Endothelial cell of umbilical vein (primary cell): ENCODE results near the gene MAP3K21. TPM values are rescaled to one million over a fixed set of nuclear protein-coding genes. Genes with fewer than 3 reads are reported as not detected.

Experiments
- BruUV-seq: library from RNA; stranded (reverse); fragments of 400-500 nt; replicated peaks from 2 replicates; lab custom pipeline; 2021; lab: Mats Ljungman, UMichigan
- CTCF ChIA-PET: fragments of 300-600, 350-600 bp; sonication (Branson Sonifier 250); formaldehyde crosslinking; loops from one replicate; lab custom pipeline; 2021; ENCODE audit warnings: antibody characterized with exemption, inconsistent platforms; lab: Charles Lee
- POLR2A ChIA-PET: fragments of 300-600, 350-600 bp; sonication (Branson Sonifier 250); formaldehyde crosslinking; loops from one replicate; lab custom pipeline; 2021; ENCODE audit warnings: antibody characterized with exemption, inconsistent platforms; lab: Charles Lee
- DNase-seq: peaks from one replicate; pipeline ENCODE4 v3.0.0-alpha.2; 2011; ENCODE audit warnings: low read depth, low spot score
- FAIRE-seq: peaks from 2 replicates; lab custom pipeline; 2011; peaks lifted over from hg19 to GRCh38; lab: Jason Lieb, UNC
- H2AFZ ChIP-seq: 2 replicates; pipeline ENCODE4 v1.6.0; 2012; ENCODE audit warnings: low read depth, low read length, control low read depth, inconsistent platforms
- H3K27ac ChIP-seq: 2 replicates; pipeline ENCODE4 v1.5.1; 2011; ENCODE audit warnings: low read depth, mild to moderate bottlenecking, control low read depth, low read length, moderate library complexity; ENCODE audit not compliant: insufficient read depth
- H3K27me3 ChIP-seq, 2 experiments: 2 replicates each; pipeline versions ENCODE4 v1.6.0 to v1.6.1; 2011; ENCODE audit warnings: low read length in 2 of 2, mixed read lengths in 1 of 2; ENCODE audit not compliant: control insufficient read depth in 2 of 2, insufficient read depth in 2 of 2
- H3K36me3 ChIP-seq, 2 experiments: 2 replicates in 1 of 2; 3 replicates in 1 of 2; pipeline ENCODE4 v1.5.1; 2011; ENCODE audit warnings: low read length in 2 of 2, mild to moderate bottlenecking in 1 of 2, moderate library complexity in 1 of 2; ENCODE audit not compliant: control insufficient read depth in 2 of 2, insufficient read depth in 2 of 2; ENCODE audit errors: extremely low read depth in 1 of 2
- H3K4me1 ChIP-seq: 3 replicates; pipeline ENCODE4 v1.5.1; 2011; ENCODE audit warnings: mild to moderate bottlenecking, low read length; ENCODE audit not compliant: control insufficient read depth, insufficient read depth; ENCODE audit errors: extremely low read depth
- H3K4me2 ChIP-seq: 2 replicates; pipeline ENCODE4 v1.6.1; 2011; ENCODE audit warnings: low read length, control low read depth, mixed read lengths; ENCODE audit not compliant: insufficient read depth
- H3K4me3 ChIP-seq, 3 experiments: fragments of 200-600 bp in 1 of 3; sonication (generic), shearing (Covaris generic) in 1 of 3; replicated peaks in 1 of 3; 2 replicates each; pipeline ENCODE4 v1.5.1; 2011 to 2016; ENCODE audit warnings: control low read depth in 3 of 3, low read length in 3 of 3, mild to moderate bottlenecking in 2 of 3, inconsistent platforms in 1 of 3, low read depth in 1 of 3, moderate library complexity in 1 of 3; ENCODE audit not compliant: insufficient read depth in 1 of 3
- H3K79me2 ChIP-seq: 2 replicates; pipeline ENCODE4 v1.6.0; 2012; ENCODE audit warnings: low read length, inconsistent platforms; ENCODE audit not compliant: control insufficient read depth, insufficient read depth
- H3K9ac ChIP-seq: replicated peaks from 2 replicates; pipeline ENCODE3; 2011; ENCODE audit warnings: low read length, control low read depth; ENCODE audit not compliant: insufficient read depth; ENCODE audit errors: extremely low read depth
- H3K9me1 ChIP-seq: replicated peaks from 3 replicates; pipeline ENCODE4 v1.6.0; 2011; ENCODE audit warnings: mild to moderate bottlenecking, low read length; ENCODE audit not compliant: control insufficient read depth, insufficient read depth; ENCODE audit errors: extremely low read depth
- H3K9me3 ChIP-seq: replicated peaks from 2 replicates; pipeline ENCODE4 v1.5.1; 2012; ENCODE audit warnings: low read length, inconsistent platforms; ENCODE audit not compliant: control insufficient read depth, insufficient read depth
- H4K20me1 ChIP-seq: replicated peaks from 2 replicates; pipeline ENCODE3; 2011; ENCODE audit warnings: mild to moderate bottlenecking, low read length; ENCODE audit not compliant: control insufficient read depth, insufficient read depth; ENCODE audit errors: extremely low read depth
- EZH2 ChIP-seq: IDR thresholded peaks from 2 replicates; pipeline ENCODE4 v1.6.1; 2012; ENCODE audit warnings: borderline replicate concordance, low read depth, mild to moderate bottlenecking, moderate library complexity, low read length, inconsistent platforms; ENCODE audit not compliant: severe bottlenecking
- FOS ChIP-seq: IDR thresholded peaks from 2 replicates; pipeline ENCODE4 v1.6.1; 2011; ENCODE audit warnings: mild to moderate bottlenecking, low read length, moderate library complexity, borderline replicate concordance; ENCODE audit not compliant: insufficient read depth
- GATA2 ChIP-seq: IDR thresholded peaks from 2 replicates; pipeline ENCODE4 v1.7.0; 2011; ENCODE audit warnings: low read depth, mild to moderate bottlenecking, moderate library complexity, mixed read lengths, low read length; ENCODE audit not compliant: insufficient read length, insufficient read depth
- JUN ChIP-seq: IDR thresholded peaks from 2 replicates; pipeline ENCODE4 v1.6.1; 2011; ENCODE audit warnings: borderline replicate concordance, low read depth; ENCODE audit not compliant: insufficient read length, insufficient read depth
- MYC ChIP-seq: IDR thresholded peaks from one replicate; pipeline ENCODE4 v1.6.1; 2011; ENCODE audit warnings: mild to moderate bottlenecking, low read depth, low read length
- POLR2AphosphoS5 ChIP-seq: IDR thresholded peaks from 2 replicates; pipeline ENCODE4 v1.6.1; 2012; ENCODE audit warnings: low read depth, mild to moderate bottlenecking, control low read depth, low read length, moderate library complexity; ENCODE audit not compliant: insufficient read depth
- dilution Hi-C: fragments of 300-500 bp; cut with MboI; formaldehyde crosslinking; loops from one replicate; pipeline ENCODE4 v1.15.0; 2019; ENCODE audit warnings: low sequenced_read_pairs; ENCODE audit not compliant: extremely low pct_ligation_motif_present
- intact Hi-C: fragments of 100-400 bp; cut with micrococcal nuclease; formaldehyde crosslinking; loops from one replicate; pipeline ENCODE4 v1.10.0; 2022
- polyA plus RNA-seq, 4 experiments: library from polyadenylated mRNA; depleted of rRNA in 3 of 4; stranded (reverse) in 3 of 4; unstranded in 1 of 4; fragments of >200 nt; gene quantifications; 2 replicates each; pipeline versions ENCODE4 v1.2.1 to v1.2.3, GENCODE V29; 2011 to 2012; ENCODE audit warnings: missing spikeins in 1 of 4
- total RNA-seq: library from RNA; stranded (reverse); gene quantifications from 2 replicates; pipeline ENCODE4 v1.2.3, GENCODE V29; 2021
- TF ChIP-seq, protein P1 (sequence below), 2 donors: IDR thresholded peaks; 1 replicate in 1 of 2; 2 replicates in 1 of 2; pipeline ENCODE4 v1.5.1; 2011; ENCODE audit warnings: low read length in 2 of 2, mild to moderate bottlenecking in 2 of 2, moderate library complexity in 2 of 2, control low read depth in 1 of 2, inconsistent platforms in 1 of 2, low read depth in 1 of 2; ENCODE audit not compliant: insufficient read depth in 1 of 2; ENCODE audit errors: extremely low read depth in 1 of 2
- TF ChIP-seq, protein P2 (sequence below): IDR thresholded peaks from 2 replicates; pipeline ENCODE4 v1.6.1; 2011; ENCODE audit not compliant: insufficient read depth, insufficient read length

The MAP3K21 gene
- total and polyA plus RNA-seq, 2 donors (not counting 3 experiments of a cell fraction or from before 2014, with no cell fraction given), result 0.65 to 0.95 TPM

DNA sequence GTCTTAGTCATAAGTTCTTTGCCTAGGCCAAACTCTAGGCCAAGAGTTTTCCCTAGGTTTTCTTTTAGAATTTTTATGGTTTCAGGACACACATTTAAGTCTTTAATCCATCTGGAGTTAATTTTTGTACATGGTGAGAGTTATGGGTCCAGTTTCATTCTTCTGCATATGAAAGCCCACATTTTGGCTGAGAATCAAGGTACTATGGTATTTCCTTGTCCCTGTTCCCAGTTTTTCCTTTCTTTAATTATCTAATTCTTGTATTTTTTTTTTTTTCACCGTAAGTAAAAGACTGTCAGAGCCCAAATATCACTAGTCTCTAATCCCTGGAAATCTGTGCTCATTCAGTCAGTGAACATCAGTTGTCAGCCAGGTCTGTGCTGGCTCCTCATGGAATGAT is 105.4 kb downstream of the MAP3K21 start:
- Histone ChIP-seq H3K9me3 (no peaks in the 10 kb centered on the region), H4K20me1 (no peaks in the 10 kb centered on the region), H3K27ac (no peak overlapping the region), H3K4me2 (no peak overlapping the region), H3K4me1 (no peaks in the 10 kb centered on the region), H3K36me3 (no peaks in the 10 kb centered on the region), H3K9ac (no peak overlapping the region), H3K4me3 (no peak overlapping the region), H3K27me3 (no peaks in the 10 kb centered on the region), H2AFZ (no peak overlapping the region), H3K9me1 (no peaks in the 10 kb centered on the region), H3K79me2 (no peaks in the 10 kb centered on the region)
- CTCF ChIA-PET, result no interaction called here
- TF ChIP-seq POLR2AphosphoS5 (no peak), JUN (no peak), EZH2 (no peak), GATA2 (no peak), FOS (no peak), MYC (no peak)
- TF ChIP-seq, protein P1, sequence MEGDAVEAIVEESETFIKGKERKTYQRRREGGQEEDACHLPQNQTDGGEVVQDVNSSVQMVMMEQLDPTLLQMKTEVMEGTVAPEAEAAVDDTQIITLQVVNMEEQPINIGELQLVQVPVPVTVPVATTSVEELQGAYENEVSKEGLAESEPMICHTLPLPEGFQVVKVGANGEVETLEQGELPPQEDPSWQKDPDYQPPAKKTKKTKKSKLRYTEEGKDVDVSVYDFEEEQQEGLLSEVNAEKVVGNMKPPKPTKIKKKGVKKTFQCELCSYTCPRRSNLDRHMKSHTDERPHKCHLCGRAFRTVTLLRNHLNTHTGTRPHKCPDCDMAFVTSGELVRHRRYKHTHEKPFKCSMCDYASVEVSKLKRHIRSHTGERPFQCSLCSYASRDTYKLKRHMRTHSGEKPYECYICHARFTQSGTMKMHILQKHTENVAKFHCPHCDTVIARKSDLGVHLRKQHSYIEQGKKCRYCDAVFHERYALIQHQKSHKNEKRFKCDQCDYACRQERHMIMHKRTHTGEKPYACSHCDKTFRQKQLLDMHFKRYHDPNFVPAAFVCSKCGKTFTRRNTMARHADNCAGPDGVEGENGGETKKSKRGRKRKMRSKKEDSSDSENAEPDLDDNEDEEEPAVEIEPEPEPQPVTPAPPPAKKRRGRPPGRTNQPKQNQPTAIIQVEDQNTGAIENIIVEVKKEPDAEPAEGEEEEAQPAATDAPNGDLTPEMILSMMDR (IDR thresholded peaks at IDR 0.05; ENCODE audit: extremely low read depth in 1 of 2, insufficient read depth in 1 of 2, low read depth in 1 of 2, low read length in 2 of 2), result no peak
- TF ChIP-seq, protein P2, sequence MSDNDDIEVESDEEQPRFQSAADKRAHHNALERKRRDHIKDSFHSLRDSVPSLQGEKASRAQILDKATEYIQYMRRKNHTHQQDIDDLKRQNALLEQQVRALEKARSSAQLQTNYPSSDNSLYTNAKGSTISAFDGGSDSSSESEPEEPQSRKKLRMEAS, result no peak
- intact Hi-C loops (no loop called here), dilution Hi-C loops (no loop called here)
- FAIRE-seq, result no peak
- POLR2A ChIA-PET, result no interaction called here
- BruUV-seq, result no TSS peak
- no peak for DNase-seq
